Calu3 (cell line): ENCODE results near the gene LATS2. TPM values are rescaled to one million over a fixed set of nuclear protein-coding genes. Genes with fewer than 3 reads are reported as not detected.

Experiments used
- BruUV-seq: library from RNA; stranded (reverse); fragments of 400-500 nt; replicated peaks from 2 replicates; lab custom pipeline; 2021; lab: Mats Ljungman, UMichigan
- CTCF ChIA-PET: fragments of 300-600 bp; sonication (Branson Sonifier 250); formaldehyde crosslinking; loops from one replicate; lab custom pipeline; 2022; ENCODE audit warnings: antibody characterized with exemption; lab: Charles Lee
- DNase-seq: peaks from one replicate; pipeline ENCODE4 v3.0.0; 2022
- H3K27ac Mint-ChIP-seq: one replicate; pipeline ENCODE4 v1.8.0; 2022; ENCODE audit warnings: mixed read lengths; ENCODE audit not compliant: unreplicated experiment
- H3K27me3 Mint-ChIP-seq: one replicate; pipeline ENCODE4 v1.8.0; 2022; ENCODE audit warnings: mixed read lengths; ENCODE audit not compliant: unreplicated experiment
- H3K36me3 Mint-ChIP-seq: one replicate; pipeline ENCODE4 v1.8.0; 2022; ENCODE audit warnings: mild to moderate bottlenecking, moderate library complexity, mixed read lengths; ENCODE audit not compliant: insufficient read depth, unreplicated experiment
- H3K4me1 Mint-ChIP-seq: one replicate; pipeline ENCODE4 v1.8.0; 2022; ENCODE audit warnings: mild to moderate bottlenecking, low read depth, mixed read lengths; ENCODE audit not compliant: unreplicated experiment
- H3K4me3 Mint-ChIP-seq: one replicate; pipeline ENCODE4 v1.8.0; 2022; ENCODE audit warnings: mild to moderate bottlenecking, low read depth, moderate library complexity, mixed read lengths; ENCODE audit not compliant: unreplicated experiment
- H3K9me3 Mint-ChIP-seq: one replicate; pipeline ENCODE4 v1.8.0; 2022; ENCODE audit warnings: low read depth, mixed read lengths; ENCODE audit not compliant: unreplicated experiment
- intact Hi-C: fragments of 100-400 bp; cut with micrococcal nuclease; formaldehyde crosslinking; loops from one replicate; pipeline ENCODE4 v1.10.0; 2022; ENCODE audit not compliant: unreplicated experiment
- total RNA-seq: library from RNA; stranded (reverse); gene quantifications from 2 replicates; pipeline ENCODE4 v1.2.3, GENCODE V29; 2022
- TF ChIP-seq, protein P1 (sequence below): fragments of 200-600 bp; IDR thresholded peaks from one replicate; pipeline ENCODE4 v1.8.0; 2022; ENCODE audit warnings: antibody characterized with exemption; ENCODE audit not compliant: unreplicated experiment

The LATS2 gene
- total RNA-seq, 1 experiment from 2014 or later, result 19.3 TPM

DNA sequence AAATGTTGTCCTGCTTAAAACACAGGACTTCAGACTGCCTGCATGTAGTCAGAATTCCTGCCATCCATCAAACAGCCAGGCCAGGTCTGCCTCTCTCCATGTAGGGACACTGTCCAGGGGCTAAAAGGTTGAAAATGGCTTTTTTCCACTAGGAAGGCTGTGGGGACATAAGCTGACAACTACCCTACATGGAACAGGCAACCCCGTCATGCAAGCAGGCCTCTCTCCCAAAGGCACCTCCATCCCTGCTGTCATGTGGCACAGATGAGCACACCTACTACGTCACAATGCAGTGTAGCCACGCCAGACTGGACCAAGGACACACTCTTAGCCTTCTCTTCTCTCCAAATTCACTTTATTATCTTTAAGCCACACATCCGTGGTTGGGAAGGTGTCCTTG, 40.8 kb downstream of the LATS2 start:
- Mint-ChIP-seq H3K27me3 (no peaks in the 10 kb centered on the region), H3K4me3 (no peak overlapping the region), H3K9me3 (no peaks in the 10 kb centered on the region), H3K4me1 (peaks cover 22% of the 10 kb centered on the region), H3K27ac (no peak overlapping the region), H3K36me3 (peaks cover 9% of the 10 kb centered on the region)
- CTCF ChIA-PET, result no interaction called here
- no peak for DNase-seq
- TF ChIP-seq, protein P1, sequence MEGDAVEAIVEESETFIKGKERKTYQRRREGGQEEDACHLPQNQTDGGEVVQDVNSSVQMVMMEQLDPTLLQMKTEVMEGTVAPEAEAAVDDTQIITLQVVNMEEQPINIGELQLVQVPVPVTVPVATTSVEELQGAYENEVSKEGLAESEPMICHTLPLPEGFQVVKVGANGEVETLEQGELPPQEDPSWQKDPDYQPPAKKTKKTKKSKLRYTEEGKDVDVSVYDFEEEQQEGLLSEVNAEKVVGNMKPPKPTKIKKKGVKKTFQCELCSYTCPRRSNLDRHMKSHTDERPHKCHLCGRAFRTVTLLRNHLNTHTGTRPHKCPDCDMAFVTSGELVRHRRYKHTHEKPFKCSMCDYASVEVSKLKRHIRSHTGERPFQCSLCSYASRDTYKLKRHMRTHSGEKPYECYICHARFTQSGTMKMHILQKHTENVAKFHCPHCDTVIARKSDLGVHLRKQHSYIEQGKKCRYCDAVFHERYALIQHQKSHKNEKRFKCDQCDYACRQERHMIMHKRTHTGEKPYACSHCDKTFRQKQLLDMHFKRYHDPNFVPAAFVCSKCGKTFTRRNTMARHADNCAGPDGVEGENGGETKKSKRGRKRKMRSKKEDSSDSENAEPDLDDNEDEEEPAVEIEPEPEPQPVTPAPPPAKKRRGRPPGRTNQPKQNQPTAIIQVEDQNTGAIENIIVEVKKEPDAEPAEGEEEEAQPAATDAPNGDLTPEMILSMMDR, result no peak
- no TSS peak for BruUV-seq
- intact Hi-C loops, result no loop called here

DNA sequence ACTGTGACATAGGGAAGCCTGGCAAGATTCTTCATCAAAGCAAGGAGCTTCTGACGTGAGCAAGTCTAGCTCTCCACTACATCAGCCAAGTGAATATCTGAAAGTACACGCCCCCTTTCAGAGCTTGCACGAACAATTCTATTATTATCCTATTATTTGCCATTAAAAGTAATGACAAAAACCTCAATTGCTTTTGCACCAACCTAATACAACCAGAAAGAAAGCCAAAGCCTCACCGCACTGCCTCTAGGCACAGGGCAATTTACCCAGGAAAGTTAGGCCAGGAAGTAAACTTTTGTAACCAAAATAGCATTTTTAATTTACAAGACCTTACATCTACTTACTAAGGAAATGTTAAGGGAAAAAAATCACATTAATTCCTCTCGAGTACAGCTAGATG, 41.2 kb downstream of the LATS2 start:
- Mint-ChIP-seq H3K4me1 (peaks cover 26% of the 10 kb centered on the region), H3K27ac (no peak overlapping the region), H3K4me3 (no peak overlapping the region), H3K9me3 (no peaks in the 10 kb centered on the region), H3K27me3 (no peaks in the 10 kb centered on the region), H3K36me3 (peaks cover 5% of the 10 kb centered on the region)
- CTCF ChIA-PET, result no interaction called here
- DNase-seq, result no peak
- intact Hi-C loops, result no loop called here
- TF ChIP-seq, protein P1, result no peak
- no TSS peak for BruUV-seq

DNA sequence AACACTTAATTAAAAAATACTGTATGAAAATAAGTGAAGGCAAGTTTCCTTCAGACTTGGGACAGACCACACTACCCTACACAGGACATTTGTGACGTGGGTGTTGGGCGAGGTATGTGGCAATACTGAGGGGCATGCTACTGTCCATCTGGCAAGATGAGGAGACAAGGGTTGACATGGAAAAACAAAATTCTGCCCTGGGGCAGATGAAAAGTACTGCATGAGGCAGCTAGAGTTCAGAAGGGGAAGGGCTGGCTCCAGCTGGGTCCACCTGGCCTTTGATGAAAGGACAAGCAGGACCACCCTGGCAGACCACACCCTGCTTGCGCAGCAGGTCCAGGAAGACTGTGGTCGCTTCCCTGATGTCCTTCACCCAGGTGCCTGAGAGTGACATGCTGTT, 43.2 kb downstream of the LATS2 start:
- no TSS peak for BruUV-seq
- intact Hi-C loops, result no loop called here
- Mint-ChIP-seq H3K4me1 (peaks cover 45% of the 10 kb centered on the region), H3K27ac (no peak overlapping the region), H3K4me3 (no peak overlapping the region), H3K27me3 (no peaks in the 10 kb centered on the region), H3K36me3 (peaks cover 5% of the 10 kb centered on the region), H3K9me3 (no peaks in the 10 kb centered on the region)
- DNase-seq, result no peak
- CTCF ChIA-PET, result no interaction called here
- TF ChIP-seq, protein P1, result no peak

DNA sequence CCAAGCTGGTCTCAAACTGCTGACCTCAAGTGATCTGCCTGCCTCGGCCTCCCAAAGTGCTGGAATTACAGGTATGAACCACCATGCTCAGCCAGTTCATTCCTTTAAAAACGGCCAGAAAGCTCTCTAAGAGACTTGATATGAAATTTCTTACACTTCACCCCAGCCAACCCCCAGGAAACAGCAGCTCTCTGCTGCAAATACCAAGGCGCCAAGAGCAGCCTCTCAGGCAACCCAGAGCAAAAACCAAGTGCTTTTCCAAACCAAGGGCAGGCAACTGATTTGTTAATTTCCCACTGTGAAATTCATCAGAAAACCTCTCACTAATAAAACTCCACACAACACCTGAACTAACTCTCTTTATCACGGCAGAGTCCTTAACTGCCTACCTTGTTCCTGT, 44.9 kb downstream of the LATS2 start:
- H3K27ac Mint-ChIP-seq, result no peak overlapping the region
- intact Hi-C loops, result no loop called here
- H3K9me3 Mint-ChIP-seq, result no peaks in the 10 kb centered on the region
- H3K4me1 Mint-ChIP-seq, result peaks cover 45% of the 10 kb centered on the region
- H3K27me3 Mint-ChIP-seq, result no peaks in the 10 kb centered on the region
- H3K36me3 Mint-ChIP-seq, result peaks cover 5% of the 10 kb centered on the region
- DNase-seq, result no peak
- TF ChIP-seq, protein P1, result no peak
- no TSS peak for BruUV-seq
- H3K4me3 Mint-ChIP-seq, result no peak overlapping the region
- CTCF ChIA-PET, result no interaction called here
